Osteocyte (in vitro differentiated cells): ENCODE measurements around the gene TTC31. TPM values are rescaled to one million over a fixed set of nuclear protein-coding genes. Genes with fewer than 3 reads are reported as not detected.

ENCODE experiments used
- DNase-seq: peaks from one replicate; pipeline ENCODE4 v3.0.0; 2021; ENCODE audit warnings: mixed read lengths; ENCODE audit not compliant: unreplicated experiment; ENCODE audit errors: extremely low spot score
- H3K27ac Mint-ChIP-seq: one replicate; pipeline ENCODE4 v1.8.0; 2021; ENCODE audit warnings: mild to moderate bottlenecking, mixed read lengths; ENCODE audit not compliant: unreplicated experiment
- H3K27me3 Mint-ChIP-seq: one replicate; pipeline ENCODE4 v1.8.0; 2021; ENCODE audit warnings: mixed read lengths; ENCODE audit not compliant: unreplicated experiment
- H3K36me3 Mint-ChIP-seq: one replicate; pipeline ENCODE4 v1.8.0; 2021; ENCODE audit warnings: mixed read lengths; ENCODE audit not compliant: unreplicated experiment
- H3K4me1 Mint-ChIP-seq: one replicate; pipeline ENCODE4 v1.8.0; 2021; ENCODE audit warnings: mixed read lengths; ENCODE audit not compliant: unreplicated experiment
- H3K4me3 Mint-ChIP-seq: one replicate; pipeline ENCODE4 v1.8.0; 2021; ENCODE audit warnings: mild to moderate bottlenecking, moderate library complexity, mixed read lengths; ENCODE audit not compliant: unreplicated experiment
- H3K9me3 Mint-ChIP-seq: one replicate; pipeline ENCODE4 v1.8.0; 2021; ENCODE audit warnings: mixed read lengths; ENCODE audit not compliant: unreplicated experiment
- CTCF ChIP-seq: fragments of 200-600 bp; sonication (generic); IDR thresholded peaks from 2 replicates; pipeline ENCODE4 v1.5.0; 2021; ENCODE audit warnings: antibody characterized with exemption, mild to moderate bottlenecking, moderate library complexity
- total RNA-seq: library from RNA; stranded (reverse); gene quantifications from 2 replicates; pipeline ENCODE4 v1.2.1, GENCODE V29; 2021

Gene TTC31
- total RNA-seq, 1 donor from 2014 or later, result 24.2 TPM

GRCh38 chr2:74471332-74472065 is 11.4 kb upstream of the TTC31 start:
- DNase-seq, result no peak
- Mint-ChIP-seq H3K9me3 (no peaks in the 10 kb centered on the region), H3K36me3 (peaks cover 10% of the 10 kb centered on the region), H3K27me3 (no peaks in the 10 kb centered on the region), H3K4me3 (peak overlapping the region; percentile 96), H3K27ac (peak overlapping the region; percentile 98), H3K4me1 (peaks cover 25% of the 10 kb centered on the region)
- TF ChIP-seq CTCF, result no peak

- peaks cover 10% of the 10 kb centered on the region for H3K36me3 Mint-ChIP-seq
- H3K27me3 Mint-ChIP-seq, result no peaks in the 10 kb centered on the region
- H3K27ac Mint-ChIP-seq, result peak within 1 kb of the TSS; percentile 98
- no peaks in the 10 kb centered on the region for H3K9me3 Mint-ChIP-seq
- TF ChIP-seq CTCF, result no peak
- peak; percentile 97 for DNase-seq
- H3K4me1 Mint-ChIP-seq, result peaks cover 24% of the 10 kb centered on the region
- H3K4me3 Mint-ChIP-seq, result peak within 1 kb of the TSS; percentile 96
These were observed 10.6 kb upstream of the TTC31 start, which contains the start of gene MRPL53 for GRCh38 chr2:74472086-74472944. Gene MRPL53 (minus strand): TSS chr2:74472680. CDS start chr2:74472660, 20 bp downstream.

GRCh38 chr2:74472945-74473258 is 10.0 kb upstream of the TTC31 start:
- H3K36me3 Mint-ChIP-seq, result peaks cover 10% of the 10 kb centered on the region
- H3K4me3 Mint-ChIP-seq, result peak overlapping the region; percentile 96
- no peaks in the 10 kb centered on the region for H3K27me3 Mint-ChIP-seq
- peak overlapping the region; percentile 98 for H3K27ac Mint-ChIP-seq
- no peaks in the 10 kb centered on the region for H3K9me3 Mint-ChIP-seq
- peaks cover 24% of the 10 kb centered on the region for H3K4me1 Mint-ChIP-seq
- no peak for TF ChIP-seq CTCF
- DNase-seq, result no peak

- Mint-ChIP-seq H3K4me3 (peak overlapping the region; percentile 50), H3K27ac (no peak overlapping the region), H3K36me3 (peaks cover 15% of the 10 kb centered on the region), H3K9me3 (no peaks in the 10 kb centered on the region), H3K27me3 (no peaks in the 10 kb centered on the region), H3K4me1 (peaks cover 27% of the 10 kb centered on the region)
- TF ChIP-seq CTCF, result no peak
- DNase-seq, result no peak
These were observed 8.4 kb upstream of the TTC31 start for GRCh38 chr2:74474481-74474880.

GRCh38 chr2:74474899-74475298 is 8.0 kb upstream of the TTC31 start:
- peaks cover 27% of the 10 kb centered on the region for H3K4me1 Mint-ChIP-seq
- peak; percentile 27 for TF ChIP-seq CTCF
- H3K27me3 Mint-ChIP-seq, result no peaks in the 10 kb centered on the region
- no peaks in the 10 kb centered on the region for H3K9me3 Mint-ChIP-seq
- H3K27ac Mint-ChIP-seq, result no peak overlapping the region
- H3K36me3 Mint-ChIP-seq, result peaks cover 19% of the 10 kb centered on the region
- DNase-seq, result no peak
- H3K4me3 Mint-ChIP-seq, result no peak overlapping the region
